Activated naive CD4-positive, alpha-beta T cell treated with anti-CD3 and anti-CD28 coated beads, Interleukin-2, amount 10 ng/mL, durations not matched to agents 7 days and 5 days (primary cell): ENCODE results near the gene CEP55.
"Not testable (repeated sequence)": the region's sequence is repeated elsewhere in the genome, so short reads cannot be mapped to it uniquely, and the experiment has no call there.

Experiments used
- CTCF ChIA-PET: fragments of 350-600 bp; sonication (Branson Sonifier 250); formaldehyde crosslinking; loops from one replicate; lab custom pipeline; 2021; ENCODE audit warnings: antibody characterized with exemption; lab: Charles Lee
- DNase-seq: peaks from one replicate; pipeline ENCODE4 v3.0.0-alpha.2; 2020
- H3K27ac Mint-ChIP-seq: one replicate; pipeline ENCODE4 v1.8.0; 2021; ENCODE audit warnings: mild to moderate bottlenecking, moderate library complexity, mixed read lengths
- H3K27me3 Mint-ChIP-seq: one replicate; pipeline ENCODE4 v1.8.0; 2021; ENCODE audit warnings: mild to moderate bottlenecking, mixed read lengths
- H3K36me3 Mint-ChIP-seq: one replicate; pipeline ENCODE4 v1.8.0; 2021; ENCODE audit warnings: mixed read lengths
- H3K4me1 Mint-ChIP-seq: one replicate; pipeline ENCODE4 v1.8.0; 2021; ENCODE audit warnings: mixed read lengths
- H3K4me3 Mint-ChIP-seq: one replicate; pipeline ENCODE4 v1.8.0; 2021; ENCODE audit warnings: mild to moderate bottlenecking, moderate library complexity, mixed read lengths
- H3K9me3 Mint-ChIP-seq: one replicate; pipeline ENCODE4 v1.8.0; 2021; ENCODE audit warnings: mixed read lengths

The CEP55 gene

GRCh38 chr10:93505075-93505474, 8.7 kb downstream of the CEP55 start:
- Mint-ChIP-seq H3K36me3 (peaks cover 53% of the 10 kb centered on the region), H3K4me1 (peaks cover 31% of the 10 kb centered on the region), H3K4me3 (no peak overlapping the region), H3K27ac (no peak overlapping the region), H3K27me3 (no peaks in the 10 kb centered on the region), H3K9me3 (no peaks in the 10 kb centered on the region)
- CTCF ChIA-PET: interaction anchor here (2.4 kb wide), 1 partner anchor 129 kb away, joined by 7 read pairs; no protein-coding TSS in a partner anchor
- DNase-seq: no peak

GRCh38 chr10:93509816-93510215, 13.4 kb downstream of the CEP55 start:
- CTCF ChIA-PET: interaction anchor here (1.0 to 6.7 kb wide), 7 partner anchors 10 to 169 kb away, joined by 3 to 103 read pairs (median 14); partner anchors contain the start of genes CEP55 and MYOF
- Mint-ChIP-seq H3K27ac (peak overlapping the region; percentile 2), H3K9me3 (no peaks in the 10 kb centered on the region), H3K4me3 (no peak overlapping the region), H3K36me3 (peaks cover 37% of the 10 kb centered on the region), H3K27me3 (no peaks in the 10 kb centered on the region), H3K4me1 (peaks cover 2% of the 10 kb centered on the region)
- DNase-seq: no peak

- no peak overlapping the region for H3K4me3 Mint-ChIP-seq
- no peaks in the 10 kb centered on the region for H3K9me3 Mint-ChIP-seq
- H3K27me3 Mint-ChIP-seq: no peaks in the 10 kb centered on the region
- CTCF ChIA-PET: interaction anchor here (0.7 to 6.7 kb wide), 10 partner anchors 10 to 432 kb away, joined by 3 to 103 read pairs (median 4); partner anchors contain the start of gene MYOF
- DNase-seq: no peak
- peaks cover 2% of the 10 kb centered on the region for H3K4me1 Mint-ChIP-seq
- H3K36me3 Mint-ChIP-seq: peaks cover 45% of the 10 kb centered on the region
- H3K27ac Mint-ChIP-seq: no peak overlapping the region
Observed at GRCh38 chr10:93512565-93512964, 16.2 kb downstream of the CEP55 start.

- Mint-ChIP-seq H3K36me3 (peaks cover 42% of the 10 kb centered on the region), H3K27ac (no peak overlapping the region), H3K9me3 (no peaks in the 10 kb centered on the region), H3K4me1 (peaks cover 2% of the 10 kb centered on the region), H3K4me3 (no peak overlapping the region), H3K27me3 (no peaks in the 10 kb centered on the region)
- CTCF ChIA-PET: interaction anchor here (0.6 to 6.7 kb wide), 6 partner anchors 27 to 433 kb away, joined by 3 to 103 read pairs (median 4); partner anchors contain the start of gene MYOF
- DNase-seq: no peak
Observed at GRCh38 chr10:93513091-93513490, 16.7 kb downstream of the CEP55 start.

- Mint-ChIP-seq H3K4me1 (peaks cover 2% of the 10 kb centered on the region), H3K27me3 (no peaks in the 10 kb centered on the region)
Observed at GRCh38 chr10:93514521-93514920, 18.1 kb downstream of the CEP55 start.

GRCh38 chr10:93515071-93516005, 18.9 kb downstream of the CEP55 start:
- H3K4me1 Mint-ChIP-seq: peaks cover 2% of the 10 kb centered on the region
- H3K27ac Mint-ChIP-seq: no peak overlapping the region
- H3K4me3 Mint-ChIP-seq: no peak overlapping the region
- no peaks in the 10 kb centered on the region for H3K9me3 Mint-ChIP-seq
- CTCF ChIA-PET: interaction anchor here (1.4 kb wide), 1 partner anchor 139 kb away, joined by 3 read pairs; no protein-coding TSS in a partner anchor
- no peaks in the 10 kb centered on the region for H3K27me3 Mint-ChIP-seq
- H3K36me3 Mint-ChIP-seq: peaks cover 54% of the 10 kb centered on the region
- no peak for DNase-seq

More at GRCh38 chr10:93514521-93514920, 18.1 kb downstream of the CEP55 start:
- no peak overlapping the region for H3K4me3 Mint-ChIP-seq
- CTCF ChIA-PET: interaction anchor here (1.4 to 6.6 kb wide), 2 partner anchors 28 to 138 kb away, joined by 3 to 103 read pairs; partner anchors contain the start of gene MYOF
- H3K9me3 Mint-ChIP-seq: no peaks in the 10 kb centered on the region
- peaks cover 48% of the 10 kb centered on the region for H3K36me3 Mint-ChIP-seq
- no peak overlapping the region for H3K27ac Mint-ChIP-seq
- DNase-seq: no peak

- Mint-ChIP-seq H3K27ac (no peak overlapping the region), H3K27me3 (no peaks in the 10 kb centered on the region), H3K36me3 (peaks cover 57% of the 10 kb centered on the region), H3K9me3 (no peaks in the 10 kb centered on the region), H3K4me3 (no peak overlapping the region), H3K4me1 (peaks cover 2% of the 10 kb centered on the region)
- no peak for DNase-seq
- CTCF ChIA-PET: interaction anchor here (1.4 kb wide), 1 partner anchor 140 kb away, joined by 3 read pairs; no protein-coding TSS in a partner anchor
Observed at GRCh38 chr10:93516006-93516380, 19.6 kb downstream of the CEP55 start.

GRCh38 chr10:93518531-93518930, 22.1 kb downstream of the CEP55 start:
- Mint-ChIP-seq H3K4me3 (no peak overlapping the region), H3K27me3 (no peaks in the 10 kb centered on the region), H3K9me3 (peaks cover 6% of the 10 kb centered on the region), H3K36me3 (peaks cover 77% of the 10 kb centered on the region), H3K4me1 (no peaks in the 10 kb centered on the region), H3K27ac (no peak overlapping the region)
- CTCF ChIA-PET: interaction anchor here (1.0 kb wide), 1 partner anchor 142 kb away, joined by 3 read pairs; no protein-coding TSS in a partner anchor
- no peak for DNase-seq

GRCh38 chr10:93535293-93535692, 38.9 kb downstream of the CEP55 start:
- Mint-ChIP-seq H3K27me3 (peaks cover 13% of the 10 kb centered on the region), H3K9me3 (no peaks in the 10 kb centered on the region), H3K27ac (no peak overlapping the region), H3K36me3 (peaks cover 3% of the 10 kb centered on the region), H3K4me1 (no peaks in the 10 kb centered on the region), H3K4me3 (no peak overlapping the region)
- no peak for DNase-seq
- CTCF ChIA-PET: no interaction called here

GRCh38 chr10:93540871-93541270, 44.5 kb downstream of the CEP55 start:
- not testable (repeated sequence) for H3K9me3 Mint-ChIP-seq, H3K27ac Mint-ChIP-seq, DNase-seq, H3K36me3 Mint-ChIP-seq, H3K4me1 Mint-ChIP-seq, H3K4me3 Mint-ChIP-seq
- peaks cover 26% of the 10 kb centered on the region for H3K27me3 Mint-ChIP-seq
- CTCF ChIA-PET: interaction anchor here (1.5 kb wide), 1 partner anchor 52 kb away, joined by 3 read pairs; no protein-coding TSS in a partner anchor

GRCh38 chr10:93541402-93542357, 45.3 kb downstream of the CEP55 start:
- no peak overlapping the region for H3K4me3 Mint-ChIP-seq
- no peak overlapping the region for H3K27ac Mint-ChIP-seq
- DNase-seq: peak; percentile 40
- no peaks in the 10 kb centered on the region for H3K36me3 Mint-ChIP-seq
- peaks cover 22% of the 10 kb centered on the region for H3K27me3 Mint-ChIP-seq
- H3K4me1 Mint-ChIP-seq: peaks cover 2% of the 10 kb centered on the region
- CTCF ChIA-PET: interaction anchor here (1.1 to 1.5 kb wide), 3 partner anchors 13 to 184 kb away, joined by 3 read pairs; no protein-coding TSS in a partner anchor
- H3K9me3 Mint-ChIP-seq: no peaks in the 10 kb centered on the region

GRCh38 chr10:93542358-93542791, 46.0 kb downstream of the CEP55 start:
- DNase-seq: no peak
- Mint-ChIP-seq H3K4me1 (peaks cover 2% of the 10 kb centered on the region), H3K27me3 (peaks cover 22% of the 10 kb centered on the region), H3K4me3 (no peak overlapping the region), H3K36me3 (no peaks in the 10 kb centered on the region), H3K27ac (no peak overlapping the region), H3K9me3 (no peaks in the 10 kb centered on the region)
- CTCF ChIA-PET: interaction anchor here (1.1 to 1.5 kb wide), 3 partner anchors 14 to 185 kb away, joined by 3 read pairs; no protein-coding TSS in a partner anchor

- H3K4me1 Mint-ChIP-seq, H3K9me3 Mint-ChIP-seq, CTCF ChIA-PET, H3K4me3 Mint-ChIP-seq, DNase-seq, H3K36me3 Mint-ChIP-seq, H3K27ac Mint-ChIP-seq: not testable (repeated sequence)
- peaks cover 13% of the 10 kb centered on the region for H3K27me3 Mint-ChIP-seq
Observed at GRCh38 chr10:93546995-93547394, 50.6 kb downstream of the CEP55 start.
